ENCODE results near the gene TXLNB. TPM values are rescaled to one million over a fixed set of nuclear protein-coding genes. Genes with fewer than 3 reads are reported as not detected.

The TXLNB gene
- total and polyA plus RNA-seq, 2 of the 13 experiments (the other 11 are each of a cell fraction or from before 2014, with no cell fraction given), result not detected

DNA sequence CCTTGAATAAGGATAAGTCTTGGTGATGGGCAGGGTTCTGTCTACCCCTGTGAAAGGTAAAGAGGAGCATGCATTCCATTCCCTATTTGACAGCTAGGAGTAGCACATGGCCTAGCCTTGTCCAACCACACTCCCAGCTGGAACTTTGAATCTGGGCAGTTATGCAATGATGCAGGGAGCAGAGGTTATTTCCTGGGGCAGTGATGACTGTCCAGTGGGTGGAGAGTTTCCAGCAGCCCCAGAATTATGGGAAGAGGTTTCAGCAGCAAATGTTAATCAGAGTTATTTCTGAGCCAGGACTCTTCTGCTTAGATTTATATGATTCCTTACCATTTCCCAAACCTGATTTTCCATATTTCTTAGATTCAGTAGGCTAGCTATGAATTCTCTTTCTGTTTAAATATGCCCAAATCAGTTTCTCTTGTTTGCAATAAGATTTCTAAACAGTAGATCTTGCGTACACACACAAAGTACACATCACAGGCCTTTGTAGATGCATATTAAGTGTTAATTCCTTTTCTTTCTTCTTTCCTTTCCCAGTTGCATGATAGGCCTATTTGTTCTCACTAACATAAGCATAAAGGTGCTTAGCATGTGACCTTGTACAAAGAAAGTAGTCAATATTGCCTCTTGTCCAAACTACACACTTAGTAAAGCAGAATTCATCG, 17.3 kb upstream of the TXLNB start (continued):
- TF ChIP-seq, protein P1, sequence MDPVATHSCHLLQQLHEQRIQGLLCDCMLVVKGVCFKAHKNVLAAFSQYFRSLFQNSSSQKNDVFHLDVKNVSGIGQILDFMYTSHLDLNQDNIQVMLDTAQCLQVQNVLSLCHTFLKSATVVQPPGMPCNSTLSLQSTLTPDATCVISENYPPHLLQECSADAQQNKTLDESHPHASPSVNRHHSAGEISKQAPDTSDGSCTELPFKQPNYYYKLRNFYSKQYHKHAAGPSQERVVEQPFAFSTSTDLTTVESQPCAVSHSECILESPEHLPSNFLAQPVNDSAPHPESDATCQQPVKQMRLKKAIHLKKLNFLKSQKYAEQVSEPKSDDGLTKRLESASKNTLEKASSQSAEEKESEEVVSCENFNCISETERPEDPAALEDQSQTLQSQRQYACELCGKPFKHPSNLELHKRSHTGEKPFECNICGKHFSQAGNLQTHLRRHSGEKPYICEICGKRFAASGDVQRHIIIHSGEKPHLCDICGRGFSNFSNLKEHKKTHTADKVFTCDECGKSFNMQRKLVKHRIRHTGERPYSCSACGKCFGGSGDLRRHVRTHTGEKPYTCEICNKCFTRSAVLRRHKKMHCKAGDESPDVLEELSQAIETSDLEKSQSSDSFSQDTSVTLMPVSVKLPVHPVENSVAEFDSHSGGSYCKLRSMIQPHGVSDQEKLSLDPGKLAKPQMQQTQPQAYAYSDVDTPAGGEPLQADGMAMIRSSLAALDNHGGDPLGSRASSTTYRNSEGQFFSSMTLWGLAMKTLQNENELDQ (CRISPR knock-in tag; IDR thresholded peaks at IDR 0.05; ENCODE audit: borderline replicate concordance), result no peak
- TF ChIP-seq FOXO1 (CRISPR knock-in tag; IDR thresholded peaks at IDR 0.05), result no peak
- TF ChIP-seq IKZF4 (CRISPR knock-in tag; IDR thresholded peaks at IDR 0.05; ENCODE audit: borderline replicate concordance, low read depth, not compliant biosample characterization), result no peak
- TF ChIP-seq BHLHE40 (IDR thresholded peaks at IDR 0.05; ENCODE audit: low read length), result 0 out of 2 replicates have a peak, but pooled peaks have one; percentile 19
- peak; percentile 84 for TF ChIP-seq HNF4G (IDR thresholded peaks at IDR 0.05; ENCODE audit: borderline replicate concordance, low read depth, low read length)
- TF ChIP-seq HNF4G (CRISPR knock-in tag; IDR thresholded peaks at IDR 0.05; ENCODE audit: borderline replicate concordance, low read depth), result peak; percentile 88; the same call in 1 of the 2 replicates
- TF ChIP-seq KLF16 (CRISPR knock-in tag; IDR thresholded peaks at IDR 0.05), result no peak; a peak in 1 of 4 replicates
- no peak for TF ChIP-seq PAF1 (CRISPR knock-in tag; IDR thresholded peaks at IDR 0.05)
- peak; percentile 83 for TF ChIP-seq NFYC (CRISPR knock-in tag; IDR thresholded peaks at IDR 0.05)
- TF ChIP-seq KDM4B (CRISPR knock-in tag; IDR thresholded peaks at IDR 0.05), result no peak
- TF ChIP-seq, protein P2, sequence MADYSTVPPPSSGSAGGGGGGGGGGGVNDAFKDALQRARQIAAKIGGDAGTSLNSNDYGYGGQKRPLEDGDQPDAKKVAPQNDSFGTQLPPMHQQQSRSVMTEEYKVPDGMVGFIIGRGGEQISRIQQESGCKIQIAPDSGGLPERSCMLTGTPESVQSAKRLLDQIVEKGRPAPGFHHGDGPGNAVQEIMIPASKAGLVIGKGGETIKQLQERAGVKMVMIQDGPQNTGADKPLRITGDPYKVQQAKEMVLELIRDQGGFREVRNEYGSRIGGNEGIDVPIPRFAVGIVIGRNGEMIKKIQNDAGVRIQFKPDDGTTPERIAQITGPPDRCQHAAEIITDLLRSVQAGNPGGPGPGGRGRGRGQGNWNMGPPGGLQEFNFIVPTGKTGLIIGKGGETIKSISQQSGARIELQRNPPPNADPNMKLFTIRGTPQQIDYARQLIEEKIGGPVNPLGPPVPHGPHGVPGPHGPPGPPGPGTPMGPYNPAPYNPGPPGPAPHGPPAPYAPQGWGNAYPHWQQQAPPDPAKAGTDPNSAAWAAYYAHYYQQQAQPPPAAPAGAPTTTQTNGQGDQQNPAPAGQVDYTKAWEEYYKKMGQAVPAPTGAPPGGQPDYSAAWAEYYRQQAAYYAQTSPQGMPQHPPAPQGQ (CRISPR knock-in tag; IDR thresholded peaks at IDR 0.05; ENCODE audit: borderline replicate concordance), result no peak
- TF ChIP-seq ZNF136 (CRISPR knock-in tag; IDR thresholded peaks at IDR 0.05; ENCODE audit: low read depth), result no peak
- TF ChIP-seq HNRNPH1 (optimal IDR thresholded peaks at IDR 0.05; ENCODE audit: low read depth, low read length), result no peak
- TF ChIP-seq, protein P3, sequence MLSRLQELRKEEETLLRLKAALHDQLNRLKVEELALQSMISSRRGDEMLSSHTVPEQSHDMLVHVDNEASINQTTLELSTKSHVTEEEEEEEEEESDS (CRISPR knock-in tag; IDR thresholded peaks at IDR 0.05; ENCODE audit: borderline replicate concordance), result no peak
- TF ChIP-seq ZNF761 (CRISPR knock-in tag; conservative IDR thresholded peaks at IDR 0.05), result no peak
- no peak for TF ChIP-seq ZMYM2 (CRISPR knock-in tag; IDR thresholded peaks at IDR 0.05)
- TF ChIP-seq EEA1 (CRISPR knock-in tag; IDR thresholded peaks at IDR 0.05; ENCODE audit: borderline replicate concordance), result no peak
- TF ChIP-seq ZNF180 (CRISPR knock-in tag; IDR thresholded peaks at IDR 0.05; ENCODE audit: borderline replicate concordance, low read depth), result no peak
- no peak for TF ChIP-seq SAFB2 (CRISPR knock-in tag; IDR thresholded peaks at IDR 0.05; ENCODE audit: borderline replicate concordance, low read depth)
- no peak for TF ChIP-seq POLR2G (IDR thresholded peaks at IDR 0.05; ENCODE audit: low read depth, low read length)
- no peak for TF ChIP-seq SIN3A (IDR thresholded peaks at IDR 0.05; ENCODE audit: borderline replicate concordance, low read depth, low read length)
- no peak for TF ChIP-seq NR1H2 (CRISPR knock-in tag; IDR thresholded peaks at IDR 0.05; ENCODE audit: borderline replicate concordance, low read depth)
- 0 out of 2 replicates have a peak, but pooled peaks have one; percentile 36 for TF ChIP-seq ELF1 (CRISPR knock-in tag; IDR thresholded peaks at IDR 0.05)

Data from HepG2 (cell line).